ENCODE data around the gene KLK14.

- no peak for TF ChIP-seq CTCF (IDR thresholded peaks at IDR 0.05; ENCODE audit: insufficient read depth, low read length, poor library complexity, severe bottlenecking)
- TF ChIP-seq EZH2phosphoT487 (conservative IDR thresholded peaks at IDR 0.05; ENCODE audit: low read length) = no peak
These were observed 42.0 kb upstream of the KLK14 start, which contains the start of gene SIGLEC9 for GRCh38 chr19:51124729-51125128.
